ENCODE measurements around the gene KRTAP10-11.
"Not testable (repeated sequence)": the region's sequence is repeated elsewhere in the genome, so short reads cannot be mapped to it uniquely, and the experiment has no call there.

The KRTAP10-11 gene

GRCh38 chr21:44626673-44627143 is 19.5 kb upstream of the KRTAP10-11 start, which contains the start of gene KRTAP10-9:
Gene KRTAP10-9, plus strand, starts transcription at chr21:44627093. Its CDS starts 79 bp downstream, at chr21:44627172.
- Histone ChIP-seq H3K36me3 (ENCODE audit: insufficient read depth, low read length) (no peaks in the 10 kb centered on the region), H3K79me2 (ENCODE audit: insufficient read depth, low read length) (no peaks in the 10 kb centered on the region)
- no peak for ATAC-seq (ENCODE audit: insufficient read depth, low read depth)

GRCh38 chr21:44627181-44627822 is 18.9 kb upstream of the KRTAP10-11 start:
- not testable (repeated sequence) for H4K20me1 ChIP-seq (ENCODE audit: insufficient read depth, low read length); H3K79me2 ChIP-seq (ENCODE audit: insufficient read depth, low read length); DNase-seq; H2AFZ ChIP-seq (ENCODE audit: low read depth, low read length); H3K27ac ChIP-seq (ENCODE audit: low read length); H3K36me3 ChIP-seq (ENCODE audit: insufficient read depth, low read length); H3K27me3 ChIP-seq (ENCODE audit: insufficient read depth, low read length, poor library complexity); ATAC-seq (ENCODE audit: insufficient read depth, low read depth); H3K9ac ChIP-seq (ENCODE audit: low read depth, low read length); H3K4me3 ChIP-seq (ENCODE audit: low read depth in 1 of 2, low read length in 2 of 2); H3K4me2 ChIP-seq (ENCODE audit: insufficient read depth, low read length); H3K4me1 ChIP-seq (ENCODE audit: insufficient read depth, low read length)
- peaks cover 15% of the 10 kb centered on the region for H3K9me3 ChIP-seq (ENCODE audit: insufficient read depth, low read length, severe bottlenecking)

More at GRCh38 chr21:44626673-44627143, 19.5 kb upstream of the KRTAP10-11 start, which contains the start of gene KRTAP10-9:
- no peak for TF ChIP-seq EZH2 (IDR thresholded peaks at IDR 0.05; ENCODE audit: borderline replicate concordance, low read depth, low read length, severe bottlenecking)
- TF ChIP-seq, protein P1, sequence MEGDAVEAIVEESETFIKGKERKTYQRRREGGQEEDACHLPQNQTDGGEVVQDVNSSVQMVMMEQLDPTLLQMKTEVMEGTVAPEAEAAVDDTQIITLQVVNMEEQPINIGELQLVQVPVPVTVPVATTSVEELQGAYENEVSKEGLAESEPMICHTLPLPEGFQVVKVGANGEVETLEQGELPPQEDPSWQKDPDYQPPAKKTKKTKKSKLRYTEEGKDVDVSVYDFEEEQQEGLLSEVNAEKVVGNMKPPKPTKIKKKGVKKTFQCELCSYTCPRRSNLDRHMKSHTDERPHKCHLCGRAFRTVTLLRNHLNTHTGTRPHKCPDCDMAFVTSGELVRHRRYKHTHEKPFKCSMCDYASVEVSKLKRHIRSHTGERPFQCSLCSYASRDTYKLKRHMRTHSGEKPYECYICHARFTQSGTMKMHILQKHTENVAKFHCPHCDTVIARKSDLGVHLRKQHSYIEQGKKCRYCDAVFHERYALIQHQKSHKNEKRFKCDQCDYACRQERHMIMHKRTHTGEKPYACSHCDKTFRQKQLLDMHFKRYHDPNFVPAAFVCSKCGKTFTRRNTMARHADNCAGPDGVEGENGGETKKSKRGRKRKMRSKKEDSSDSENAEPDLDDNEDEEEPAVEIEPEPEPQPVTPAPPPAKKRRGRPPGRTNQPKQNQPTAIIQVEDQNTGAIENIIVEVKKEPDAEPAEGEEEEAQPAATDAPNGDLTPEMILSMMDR (IDR thresholded peaks at IDR 0.05; ENCODE audit: borderline replicate concordance, extremely low read depth, low read length, poor library complexity, severe bottlenecking) = no peak
- Histone ChIP-seq H2AFZ (ENCODE audit: low read depth, low read length) (no peak within 1 kb of the TSS), H3K9ac (ENCODE audit: low read depth, low read length) (no peak within 1 kb of the TSS), H3K27me3 (ENCODE audit: insufficient read depth, low read length, poor library complexity) (no peaks in the 10 kb centered on the region), H3K4me3 (ENCODE audit: low read depth in 1 of 2, low read length in 2 of 2) (no peak within 1 kb of the TSS), H3K4me1 (ENCODE audit: insufficient read depth, low read length) (no peaks in the 10 kb centered on the region), H3K27ac (ENCODE audit: low read length) (no peak within 1 kb of the TSS), H3K4me2 (ENCODE audit: insufficient read depth, low read length) (no peak within 1 kb of the TSS), H3K9me3 (ENCODE audit: insufficient read depth, low read length, severe bottlenecking) (peaks cover 15% of the 10 kb centered on the region), H4K20me1 (ENCODE audit: insufficient read depth, low read length) (no peaks in the 10 kb centered on the region)
- no peak for DNase-seq

- not testable (repeated sequence) for H3K27me3 ChIP-seq (ENCODE audit: insufficient read depth, low read length, poor library complexity); DNase-seq; H3K79me2 ChIP-seq (ENCODE audit: insufficient read depth, low read length); H3K4me1 ChIP-seq (ENCODE audit: insufficient read depth, low read length); ATAC-seq (ENCODE audit: insufficient read depth, low read depth); H2AFZ ChIP-seq (ENCODE audit: low read depth, low read length); H3K4me2 ChIP-seq (ENCODE audit: insufficient read depth, low read length); H3K4me3 ChIP-seq (ENCODE audit: low read depth in 1 of 2, low read length in 2 of 2); H3K36me3 ChIP-seq (ENCODE audit: insufficient read depth, low read length); H3K27ac ChIP-seq (ENCODE audit: low read length); H4K20me1 ChIP-seq (ENCODE audit: insufficient read depth, low read length); H3K9ac ChIP-seq (ENCODE audit: low read depth, low read length)
- peaks cover 11% of the 10 kb centered on the region for H3K9me3 ChIP-seq (ENCODE audit: insufficient read depth, low read length, severe bottlenecking)
Measured at GRCh38 chr21:44627831-44628233, 18.4 kb upstream of the KRTAP10-11 start.

GRCh38 chr21:44628707-44629391 is 17.4 kb upstream of the KRTAP10-11 start:
- DNase-seq = no peak
- peaks cover 9% of the 10 kb centered on the region for H3K9me3 ChIP-seq (ENCODE audit: insufficient read depth, low read length, severe bottlenecking)
- H3K4me3 ChIP-seq (ENCODE audit: low read depth in 1 of 2, low read length in 2 of 2) = no peak overlapping the region

More at GRCh38 chr21:44628707-44629391, 17.4 kb upstream of the KRTAP10-11 start:
- Histone ChIP-seq H3K9ac (ENCODE audit: low read depth, low read length) (no peak overlapping the region), H3K27ac (ENCODE audit: low read length) (no peak overlapping the region), H3K4me2 (ENCODE audit: insufficient read depth, low read length) (no peak overlapping the region), H3K36me3 (ENCODE audit: insufficient read depth, low read length) (no peaks in the 10 kb centered on the region), H4K20me1 (ENCODE audit: insufficient read depth, low read length) (no peaks in the 10 kb centered on the region), H3K79me2 (ENCODE audit: insufficient read depth, low read length) (no peaks in the 10 kb centered on the region), H3K4me1 (ENCODE audit: insufficient read depth, low read length) (no peaks in the 10 kb centered on the region), H3K27me3 (ENCODE audit: insufficient read depth, low read length, poor library complexity) (no peaks in the 10 kb centered on the region), H2AFZ (ENCODE audit: low read depth, low read length) (no peak overlapping the region)
- ATAC-seq (ENCODE audit: insufficient read depth, low read depth) = no peak
- TF ChIP-seq EZH2 (IDR thresholded peaks at IDR 0.05; ENCODE audit: borderline replicate concordance, low read depth, low read length, severe bottlenecking) = no peak
- TF ChIP-seq, protein P1 (IDR thresholded peaks at IDR 0.05; ENCODE audit: borderline replicate concordance, extremely low read depth, low read length, poor library complexity, severe bottlenecking) = no peak

Measured in DND-41 (cell line).